RWPE2 (cell line): ENCODE results near the gene PRKG1.

Experiments used
- ATAC-seq: fragments of 200-7000 bp; cut with Tn5 transposase; 3 replicates; pipeline ENCODE4 v1.9.1; 2021; ENCODE audit warnings: low read depth
- DNase-seq: peaks from one replicate; pipeline ENCODE4 v3.0.0-alpha.2; 2020; ENCODE audit warnings: low spot score
- H3K27ac ChIP-seq: fragments of 450-650 bp; 2 replicates; pipeline ENCODE4 v1.5.1; 2017; ENCODE audit warnings: mild to moderate bottlenecking; ENCODE audit not compliant: poor library complexity, severe bottlenecking
- H3K27me3 ChIP-seq: fragments of 250-450 bp; sonication (Bioruptor Pico); 2 replicates; pipeline ENCODE4 v1.5.1; 2021; ENCODE audit warnings: mild to moderate bottlenecking, moderate library complexity; ENCODE audit not compliant: insufficient read depth, poor library complexity, severe bottlenecking
- H3K36me3 ChIP-seq: fragments of 250-450 bp; sonication (Bioruptor Pico); 2 replicates; pipeline ENCODE4 v1.5.1; 2020; ENCODE audit warnings: low read depth, mild to moderate bottlenecking, moderate library complexity
- H3K4me1 ChIP-seq: fragments of 250-450 bp; sonication (Bioruptor Pico); 2 replicates; pipeline ENCODE4 v1.5.1; 2021; ENCODE audit warnings: mild to moderate bottlenecking, moderate library complexity; ENCODE audit not compliant: insufficient read depth, poor library complexity, severe bottlenecking
- H3K4me3 ChIP-seq: fragments of 250-450 bp; sonication (Bioruptor Pico); 2 replicates; pipeline ENCODE4 v1.5.1; 2021; ENCODE audit warnings: mild to moderate bottlenecking, moderate library complexity; ENCODE audit not compliant: severe bottlenecking
- H3K9me3 ChIP-seq: fragments of 250-450 bp; sonication (Bioruptor Pico); 2 replicates; pipeline ENCODE4 v1.5.1; 2021; ENCODE audit warnings: mild to moderate bottlenecking, moderate library complexity; ENCODE audit not compliant: severe bottlenecking
- TF ChIP-seq, protein P1 (sequence below): fragments of 450-650 bp; IDR thresholded peaks from one replicate; pipeline ENCODE4 v1.5.1; 2017; ENCODE audit warnings: mild to moderate bottlenecking, moderate library complexity; ENCODE audit not compliant: poor library complexity, severe bottlenecking

PRKG1 gene

DNA sequence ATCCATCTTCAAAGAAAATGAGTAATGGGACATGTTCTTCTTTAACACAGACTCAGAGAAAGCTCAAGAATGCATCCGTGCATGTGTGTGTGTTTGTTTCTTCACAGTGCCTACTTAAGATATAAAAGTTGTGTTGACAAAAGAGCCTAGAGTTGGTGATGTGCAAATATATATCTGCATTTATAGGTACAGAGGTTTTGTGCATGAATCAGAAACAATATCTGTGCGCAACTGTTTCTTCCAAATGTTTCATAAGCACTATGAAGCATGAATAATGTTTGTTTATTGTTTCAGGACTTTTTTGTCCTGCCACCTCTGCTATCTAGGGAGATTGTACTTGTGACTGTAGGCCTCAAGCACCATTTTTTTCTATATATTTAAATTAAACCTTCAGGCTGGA is 395.4 kb downstream of the PRKG1 start:
- no peak overlapping the region for H3K27ac ChIP-seq
- H3K36me3 ChIP-seq = no peaks in the 10 kb centered on the region
- no peaks in the 10 kb centered on the region for H3K27me3 ChIP-seq
- TF ChIP-seq, protein P1, sequence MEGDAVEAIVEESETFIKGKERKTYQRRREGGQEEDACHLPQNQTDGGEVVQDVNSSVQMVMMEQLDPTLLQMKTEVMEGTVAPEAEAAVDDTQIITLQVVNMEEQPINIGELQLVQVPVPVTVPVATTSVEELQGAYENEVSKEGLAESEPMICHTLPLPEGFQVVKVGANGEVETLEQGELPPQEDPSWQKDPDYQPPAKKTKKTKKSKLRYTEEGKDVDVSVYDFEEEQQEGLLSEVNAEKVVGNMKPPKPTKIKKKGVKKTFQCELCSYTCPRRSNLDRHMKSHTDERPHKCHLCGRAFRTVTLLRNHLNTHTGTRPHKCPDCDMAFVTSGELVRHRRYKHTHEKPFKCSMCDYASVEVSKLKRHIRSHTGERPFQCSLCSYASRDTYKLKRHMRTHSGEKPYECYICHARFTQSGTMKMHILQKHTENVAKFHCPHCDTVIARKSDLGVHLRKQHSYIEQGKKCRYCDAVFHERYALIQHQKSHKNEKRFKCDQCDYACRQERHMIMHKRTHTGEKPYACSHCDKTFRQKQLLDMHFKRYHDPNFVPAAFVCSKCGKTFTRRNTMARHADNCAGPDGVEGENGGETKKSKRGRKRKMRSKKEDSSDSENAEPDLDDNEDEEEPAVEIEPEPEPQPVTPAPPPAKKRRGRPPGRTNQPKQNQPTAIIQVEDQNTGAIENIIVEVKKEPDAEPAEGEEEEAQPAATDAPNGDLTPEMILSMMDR = no peak
- no peak for ATAC-seq
- H3K4me3 ChIP-seq = no peak overlapping the region
- no peak for DNase-seq
- H3K9me3 ChIP-seq = no peaks in the 10 kb centered on the region
- no peaks in the 10 kb centered on the region for H3K4me1 ChIP-seq

DNA sequence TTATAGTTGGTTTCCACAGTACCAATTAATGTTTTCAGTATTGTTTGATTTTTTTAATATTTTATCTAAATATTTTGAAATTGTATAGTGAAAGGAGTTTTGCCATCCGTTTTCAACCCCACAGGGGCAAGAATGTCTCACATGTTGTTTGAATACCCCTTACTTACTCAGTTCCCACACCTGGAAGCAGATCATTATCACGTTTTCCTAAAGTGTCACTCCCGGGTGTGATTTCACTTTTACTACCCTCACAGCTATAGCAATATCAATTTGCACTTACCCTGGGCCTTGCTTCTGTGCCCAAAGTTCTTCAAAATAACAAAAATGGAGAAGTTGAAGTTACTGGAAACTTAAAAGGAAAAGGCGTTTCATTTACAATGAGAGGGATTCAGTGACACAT is 397.0 kb downstream of the PRKG1 start:
- H3K27me3 ChIP-seq = no peaks in the 10 kb centered on the region
- TF ChIP-seq, protein P1 = no peak
- no peaks in the 10 kb centered on the region for H3K9me3 ChIP-seq
- H3K36me3 ChIP-seq = no peaks in the 10 kb centered on the region
- H3K4me1 ChIP-seq = no peaks in the 10 kb centered on the region
- no peak overlapping the region for H3K27ac ChIP-seq
- ATAC-seq = no peak
- no peak overlapping the region for H3K4me3 ChIP-seq
- DNase-seq = no peak

DNA sequence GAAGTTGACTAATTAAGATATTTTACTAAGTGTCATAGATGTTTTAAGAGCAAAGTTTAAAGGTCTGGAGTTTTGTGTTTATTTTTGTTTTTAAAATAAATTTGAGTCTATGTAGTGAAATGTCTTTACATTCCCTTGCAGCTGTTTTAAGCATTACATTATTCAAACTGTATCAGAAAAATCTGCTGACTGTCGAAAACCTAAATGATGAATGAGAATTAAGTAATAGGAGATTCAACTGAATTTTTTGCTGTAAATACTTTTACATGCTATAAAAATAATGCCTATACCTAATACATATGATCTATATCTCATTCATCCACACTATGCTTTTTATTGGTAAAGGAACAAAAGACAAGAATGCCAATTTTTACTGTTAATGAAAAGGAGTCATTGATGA is 397.9 kb downstream of the PRKG1 start:
- Histone ChIP-seq H3K36me3 (no peaks in the 10 kb centered on the region), H3K4me1 (no peaks in the 10 kb centered on the region), H3K27ac (no peak overlapping the region), H3K4me3 (no peak overlapping the region), H3K27me3 (no peaks in the 10 kb centered on the region), H3K9me3 (no peaks in the 10 kb centered on the region)
- TF ChIP-seq, protein P1 = no peak
- ATAC-seq (no peak), DNase-seq (no peak)

DNA sequence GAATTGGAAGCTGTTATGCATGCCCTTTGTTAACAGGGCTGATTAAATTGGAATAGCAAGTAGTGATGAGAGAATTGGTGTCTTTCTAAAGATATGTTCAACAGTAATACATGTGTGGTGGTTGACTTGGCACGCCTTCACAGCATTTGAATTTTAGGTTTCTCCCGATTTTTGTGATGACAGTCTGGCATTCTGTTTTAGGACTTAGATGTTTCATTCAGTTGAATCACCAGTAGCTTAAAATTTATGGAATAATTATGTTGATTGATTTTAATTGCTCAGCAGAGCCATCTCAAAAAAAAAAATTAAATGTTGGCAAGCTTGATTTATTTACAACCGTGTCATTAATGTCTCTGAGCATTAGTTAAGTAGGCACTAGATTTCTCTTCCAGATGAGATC is 405.4 kb downstream of the PRKG1 start:
- TF ChIP-seq, protein P1 = no peak
- H3K36me3 ChIP-seq = no peaks in the 10 kb centered on the region
- no peaks in the 10 kb centered on the region for H3K4me1 ChIP-seq
- no peaks in the 10 kb centered on the region for H3K27me3 ChIP-seq
- no peaks in the 10 kb centered on the region for H3K9me3 ChIP-seq
- H3K27ac ChIP-seq = no peak overlapping the region
- DNase-seq = no peak
- H3K4me3 ChIP-seq = no peak overlapping the region
- no peak for ATAC-seq

DNA sequence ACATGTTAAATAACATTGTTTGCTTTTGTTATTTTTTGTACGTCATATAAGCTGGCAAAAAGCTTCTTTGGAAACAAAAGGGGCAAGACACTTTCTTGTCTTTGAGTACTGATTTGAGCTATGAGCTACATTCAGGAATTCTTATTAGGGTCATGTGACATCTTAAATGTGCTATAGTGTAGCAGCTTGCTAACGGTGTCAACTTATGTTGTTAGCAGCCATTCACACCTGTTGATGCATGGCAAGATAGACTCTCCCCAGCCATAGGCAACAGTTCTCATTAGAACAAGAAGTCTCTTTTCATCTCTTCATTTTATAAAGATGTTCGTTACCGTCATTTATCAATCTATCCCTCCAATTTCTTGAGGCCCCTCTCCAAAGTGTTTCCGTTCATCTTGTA is 411.4 kb downstream of the PRKG1 start:
- H3K27me3 ChIP-seq = peaks cover 3% of the 10 kb centered on the region
- no peak overlapping the region for H3K27ac ChIP-seq
- no peaks in the 10 kb centered on the region for H3K4me1 ChIP-seq
- DNase-seq = no peak
- H3K9me3 ChIP-seq = no peaks in the 10 kb centered on the region
- no peak for ATAC-seq
- H3K36me3 ChIP-seq = no peaks in the 10 kb centered on the region
- H3K4me3 ChIP-seq = no peak overlapping the region
- TF ChIP-seq, protein P1 = no peak
